Activated naive CD4-positive, alpha-beta T cell treated with anti-CD3 and anti-CD28 coated beads, Interleukin-2, amount 10 ng/mL, durations not matched to agents 7 days and 5 days (primary cell): Measurements from ENCODE around the gene TMEM37.
A peak's percentile ranks its signal among the peaks of the same experiment; 100 is the strongest.

Experiments
- CTCF ChIA-PET: fragments of 350-600 bp; sonication (Branson Sonifier 250); formaldehyde crosslinking; loops from one replicate; lab custom pipeline; 2021; ENCODE audit warnings: antibody characterized with exemption; lab: Charles Lee
- DNase-seq: peaks from one replicate; pipeline ENCODE4 v3.0.0-alpha.2; 2020
- H3K27ac Mint-ChIP-seq: one replicate; pipeline ENCODE4 v1.8.0; 2021; ENCODE audit warnings: mild to moderate bottlenecking, moderate library complexity, mixed read lengths
- H3K27me3 Mint-ChIP-seq: one replicate; pipeline ENCODE4 v1.8.0; 2021; ENCODE audit warnings: mild to moderate bottlenecking, mixed read lengths
- H3K36me3 Mint-ChIP-seq: one replicate; pipeline ENCODE4 v1.8.0; 2021; ENCODE audit warnings: mixed read lengths
- H3K4me1 Mint-ChIP-seq: one replicate; pipeline ENCODE4 v1.8.0; 2021; ENCODE audit warnings: mixed read lengths
- H3K4me3 Mint-ChIP-seq: one replicate; pipeline ENCODE4 v1.8.0; 2021; ENCODE audit warnings: mild to moderate bottlenecking, moderate library complexity, mixed read lengths
- H3K9me3 Mint-ChIP-seq: one replicate; pipeline ENCODE4 v1.8.0; 2021; ENCODE audit warnings: mixed read lengths

The TMEM37 gene

DNA sequence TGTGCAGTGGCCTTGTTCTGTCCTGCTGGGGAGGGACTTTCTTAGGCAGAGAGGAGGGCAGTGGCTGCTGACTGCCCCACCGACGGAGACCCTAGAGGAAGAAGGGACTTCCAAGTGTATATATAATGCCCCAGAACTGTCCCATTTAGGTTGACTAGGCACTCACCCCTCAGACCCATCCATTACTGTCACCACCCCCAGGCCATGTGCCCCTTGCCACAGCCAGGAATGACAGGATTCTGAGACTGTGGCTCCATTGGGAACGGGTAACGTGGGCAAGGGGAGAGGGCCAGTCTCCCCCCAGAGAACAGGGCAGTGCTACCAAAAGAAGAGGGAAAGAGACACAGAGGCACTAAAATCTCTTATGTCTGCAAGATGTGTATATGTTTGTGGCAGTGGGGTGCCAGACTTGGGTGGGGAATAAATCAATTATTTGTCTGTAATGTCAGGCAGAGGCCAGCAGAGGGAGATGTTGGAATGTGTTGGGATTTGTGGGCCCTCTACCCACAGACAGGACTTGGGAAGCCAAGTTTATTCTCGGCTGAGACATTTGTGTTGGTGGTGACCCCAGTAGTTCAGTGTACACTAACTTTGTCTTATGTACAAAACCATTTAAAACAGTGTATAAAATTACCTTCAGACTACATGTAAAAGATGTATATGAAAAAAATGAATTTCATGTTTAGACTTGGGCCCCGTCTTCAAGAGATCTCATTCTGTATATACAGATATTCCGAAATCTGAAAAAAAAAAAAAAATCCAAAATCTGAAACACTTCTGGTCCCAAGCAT lies 24.0 kb upstream of the TMEM37 start:
- Mint-ChIP-seq H3K4me1 (no peaks in the 10 kb centered on the region), H3K27ac (no peak overlapping the region), H3K36me3 (no peaks in the 10 kb centered on the region), H3K9me3 (no peaks in the 10 kb centered on the region), H3K4me3 (no peak overlapping the region), H3K27me3 (no peaks in the 10 kb centered on the region)
- CTCF ChIA-PET, result interaction anchor here (0.6 to 3.9 kb wide), 6 partner anchors 9 to 482 kb away, joined by 3 to 38 read pairs (median 4); no protein-coding TSS in a partner anchor
- peak; percentile 36 for DNase-seq

DNA sequence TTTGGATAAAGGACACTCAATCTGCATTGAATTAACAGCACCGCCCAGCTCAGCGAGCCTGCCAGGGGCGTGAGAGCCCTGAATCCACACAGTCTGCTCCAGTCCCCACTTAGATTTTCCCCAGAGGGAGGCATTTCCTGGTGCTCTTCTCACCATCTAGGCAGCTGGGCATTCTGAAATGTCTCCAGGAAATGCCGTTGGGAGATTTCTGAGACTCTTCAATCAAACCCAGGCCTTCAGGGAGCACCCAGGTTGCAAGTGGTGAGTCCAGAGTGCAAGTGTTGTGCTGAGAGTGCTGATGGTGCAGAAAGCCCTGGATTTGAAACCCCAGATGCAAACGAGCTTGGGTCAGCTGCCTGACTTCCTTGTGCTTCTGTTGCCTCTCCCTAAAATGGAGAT lies 23.4 kb upstream of the TMEM37 start:
- no peaks in the 10 kb centered on the region for H3K4me1 Mint-ChIP-seq
- no peak for DNase-seq
- no peak overlapping the region for H3K4me3 Mint-ChIP-seq
- no peaks in the 10 kb centered on the region for H3K9me3 Mint-ChIP-seq
- no peaks in the 10 kb centered on the region for H3K36me3 Mint-ChIP-seq
- CTCF ChIA-PET, result interaction anchor here (0.6 to 3.9 kb wide), 4 partner anchors 69 to 483 kb away, joined by 3 to 38 read pairs (median 4); no protein-coding TSS in a partner anchor
- H3K27ac Mint-ChIP-seq, result no peak overlapping the region
- H3K27me3 Mint-ChIP-seq, result no peaks in the 10 kb centered on the region

DNA sequence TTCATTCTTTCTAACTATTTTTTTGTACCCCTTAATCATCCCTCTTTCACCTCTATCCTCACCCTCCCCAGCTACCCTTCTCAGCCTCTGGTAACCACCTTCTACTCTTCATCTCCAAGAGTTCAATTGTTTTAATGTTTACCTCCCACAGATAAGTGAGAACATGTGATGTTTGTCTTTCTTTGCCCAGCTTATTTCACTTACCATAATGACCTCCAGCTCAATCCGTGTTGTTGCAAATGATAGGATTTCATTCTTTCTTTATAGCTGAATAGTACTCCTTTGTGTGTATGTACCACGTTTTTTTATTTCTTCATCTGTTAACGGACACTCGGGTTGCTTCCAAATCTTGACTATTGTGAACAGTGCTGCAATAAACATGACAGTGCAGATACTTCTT lies 22.1 kb upstream of the TMEM37 start:
- Mint-ChIP-seq H3K4me1 (no peaks in the 10 kb centered on the region), H3K4me3 (no peak overlapping the region), H3K36me3 (no peaks in the 10 kb centered on the region), H3K27ac (no peak overlapping the region), H3K27me3 (no peaks in the 10 kb centered on the region), H3K9me3 (no peaks in the 10 kb centered on the region)
- CTCF ChIA-PET, result interaction anchor here (1.4 to 3.9 kb wide), 2 partner anchors 9 to 67 kb away, joined by 5 to 38 read pairs; no protein-coding TSS in a partner anchor
- no peak for DNase-seq

DNA sequence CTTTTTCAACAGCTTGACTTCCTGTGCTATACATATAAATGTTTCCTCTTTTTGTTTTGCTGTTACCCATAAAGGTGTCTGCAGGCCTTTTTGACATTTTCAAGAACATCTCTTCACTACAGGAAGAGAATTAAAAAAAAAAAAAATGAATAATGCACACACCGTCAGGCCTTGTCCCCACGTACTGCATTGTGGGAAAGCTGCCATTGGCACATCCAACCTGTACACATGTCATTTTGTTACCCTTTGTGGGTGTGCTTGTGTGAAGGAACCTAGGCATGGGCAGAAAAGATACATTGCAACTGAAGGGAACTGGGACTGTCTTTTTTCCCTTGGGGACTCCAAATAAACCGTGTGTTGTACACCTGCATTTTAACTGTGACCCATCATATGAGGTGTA lies 16.8 kb upstream of the TMEM37 start:
- peaks cover 7% of the 10 kb centered on the region for H3K27me3 Mint-ChIP-seq
- H3K36me3 Mint-ChIP-seq, result no peaks in the 10 kb centered on the region
- no peaks in the 10 kb centered on the region for H3K9me3 Mint-ChIP-seq
- no peak overlapping the region for H3K27ac Mint-ChIP-seq
- CTCF ChIA-PET, result interaction anchor here (1.1 kb wide), 1 partner anchor 62 kb away, joined by 3 read pairs; no protein-coding TSS in a partner anchor
- H3K4me1 Mint-ChIP-seq, result peaks cover 4% of the 10 kb centered on the region
- no peak for DNase-seq
- no peak overlapping the region for H3K4me3 Mint-ChIP-seq

DNA sequence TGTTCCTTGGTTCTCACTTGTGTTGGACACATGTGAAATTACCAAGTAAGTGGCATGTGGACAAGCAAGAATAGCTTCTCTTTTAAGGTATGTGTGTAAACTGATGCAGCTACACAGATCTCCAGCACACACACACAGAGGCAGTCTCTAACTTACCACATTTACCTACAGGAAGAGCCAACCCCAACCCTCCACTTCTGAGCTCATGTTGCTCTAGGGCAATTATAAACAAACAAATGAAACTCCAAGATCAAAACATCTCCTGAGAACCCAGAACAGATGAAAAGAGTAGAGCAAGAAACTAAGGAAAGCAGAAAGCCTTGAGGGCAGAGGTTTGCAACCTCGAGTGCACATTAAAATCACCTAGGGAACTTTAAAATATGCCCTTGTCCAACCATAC lies 16.0 kb upstream of the TMEM37 start:
- Mint-ChIP-seq H3K9me3 (no peaks in the 10 kb centered on the region), H3K4me1 (peaks cover 4% of the 10 kb centered on the region), H3K27me3 (peaks cover 7% of the 10 kb centered on the region), H3K36me3 (no peaks in the 10 kb centered on the region), H3K4me3 (no peak overlapping the region), H3K27ac (no peak overlapping the region)
- CTCF ChIA-PET, result interaction anchor here (0.6 to 1.1 kb wide), 2 partner anchors 61 to 1783 kb away, joined by 3 to 4 read pairs; no protein-coding TSS in a partner anchor
- DNase-seq, result no peak

DNA sequence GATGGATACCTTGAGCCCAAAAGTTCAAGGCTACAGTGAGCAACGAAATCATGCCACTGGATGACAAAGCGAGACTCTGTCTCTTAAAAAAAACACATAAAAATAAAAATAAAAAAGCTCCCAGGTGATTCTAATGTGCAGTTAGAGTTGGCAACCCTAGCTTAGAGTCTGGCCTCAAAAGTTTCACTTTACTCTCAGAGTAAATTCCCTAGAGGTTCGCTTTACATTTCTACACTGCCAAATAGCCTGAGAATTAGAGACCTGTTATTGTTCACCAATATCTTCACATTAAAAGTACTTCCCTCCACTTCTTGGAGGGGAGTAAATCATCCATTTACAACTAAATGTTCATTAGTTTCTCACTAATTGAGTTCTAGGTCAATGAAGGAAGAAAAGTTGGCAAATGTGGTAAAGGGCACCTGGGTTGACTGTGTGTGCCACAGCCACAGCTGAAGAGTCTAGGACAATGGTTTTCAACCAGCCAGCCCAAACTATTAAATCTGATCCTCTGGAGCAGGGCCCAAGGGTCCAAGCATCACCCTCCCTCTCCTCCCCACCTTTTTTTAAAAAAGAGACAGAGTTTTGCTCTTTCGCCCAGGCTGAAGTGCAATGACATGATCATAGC lies 15.2 kb upstream of the TMEM37 start:
- CTCF ChIA-PET, result no interaction called here
- Mint-ChIP-seq H3K9me3 (no peaks in the 10 kb centered on the region), H3K27ac (no peak overlapping the region), H3K4me1 (peaks cover 4% of the 10 kb centered on the region), H3K36me3 (no peaks in the 10 kb centered on the region), H3K27me3 (peaks cover 14% of the 10 kb centered on the region), H3K4me3 (no peak overlapping the region)
- DNase-seq, result no peak

DNA sequence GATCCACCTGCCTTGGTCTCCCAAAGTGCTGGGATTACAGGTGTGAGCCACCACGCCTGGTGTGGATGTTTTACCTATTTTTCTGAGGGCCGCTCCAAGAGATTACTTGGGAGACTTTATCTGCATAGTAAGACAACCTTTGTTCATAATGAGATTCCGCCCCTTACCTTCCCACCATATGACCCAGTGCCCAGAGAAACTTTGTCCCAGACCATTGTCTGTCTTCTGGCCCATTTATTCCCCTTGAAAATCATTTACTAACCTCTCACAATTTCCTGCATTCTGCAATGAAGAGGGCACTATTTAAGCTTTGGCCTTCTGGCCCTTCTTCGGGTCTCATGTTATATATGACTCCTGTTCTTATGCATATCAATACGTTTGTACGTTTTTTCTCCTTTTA lies 13.7 kb upstream of the TMEM37 start:
- Mint-ChIP-seq H3K27ac (no peak overlapping the region), H3K9me3 (no peaks in the 10 kb centered on the region), H3K4me3 (no peak overlapping the region), H3K27me3 (peaks cover 27% of the 10 kb centered on the region), H3K36me3 (no peaks in the 10 kb centered on the region), H3K4me1 (peaks cover 4% of the 10 kb centered on the region)
- CTCF ChIA-PET, result no interaction called here
- DNase-seq, result no peak

DNA sequence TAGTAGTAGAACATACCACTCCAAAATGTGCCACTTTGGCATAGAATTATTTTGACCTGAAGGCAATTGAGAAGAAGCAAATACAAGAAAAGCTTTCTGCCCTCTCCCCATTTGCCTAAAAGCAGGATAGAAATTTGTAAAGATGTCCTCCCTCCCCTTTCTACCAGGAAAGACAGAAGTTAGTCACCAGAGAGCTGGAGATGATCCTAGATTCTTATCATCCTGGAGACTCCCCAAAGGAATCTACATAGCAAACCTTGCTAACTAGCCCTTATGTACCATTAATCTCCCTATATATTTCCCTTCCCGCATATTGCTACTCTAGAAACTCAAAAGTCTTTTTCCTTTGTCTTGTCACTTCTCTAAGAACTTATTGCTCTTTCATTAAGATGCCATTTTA lies 12.6 kb upstream of the TMEM37 start:
- H3K4me1 Mint-ChIP-seq, result peaks cover 4% of the 10 kb centered on the region
- H3K9me3 Mint-ChIP-seq, result no peaks in the 10 kb centered on the region
- H3K27me3 Mint-ChIP-seq, result peaks cover 32% of the 10 kb centered on the region
- CTCF ChIA-PET, result no interaction called here
- H3K36me3 Mint-ChIP-seq, result no peaks in the 10 kb centered on the region
- no peak overlapping the region for H3K27ac Mint-ChIP-seq
- no peak overlapping the region for H3K4me3 Mint-ChIP-seq
- DNase-seq, result no peak

DNA sequence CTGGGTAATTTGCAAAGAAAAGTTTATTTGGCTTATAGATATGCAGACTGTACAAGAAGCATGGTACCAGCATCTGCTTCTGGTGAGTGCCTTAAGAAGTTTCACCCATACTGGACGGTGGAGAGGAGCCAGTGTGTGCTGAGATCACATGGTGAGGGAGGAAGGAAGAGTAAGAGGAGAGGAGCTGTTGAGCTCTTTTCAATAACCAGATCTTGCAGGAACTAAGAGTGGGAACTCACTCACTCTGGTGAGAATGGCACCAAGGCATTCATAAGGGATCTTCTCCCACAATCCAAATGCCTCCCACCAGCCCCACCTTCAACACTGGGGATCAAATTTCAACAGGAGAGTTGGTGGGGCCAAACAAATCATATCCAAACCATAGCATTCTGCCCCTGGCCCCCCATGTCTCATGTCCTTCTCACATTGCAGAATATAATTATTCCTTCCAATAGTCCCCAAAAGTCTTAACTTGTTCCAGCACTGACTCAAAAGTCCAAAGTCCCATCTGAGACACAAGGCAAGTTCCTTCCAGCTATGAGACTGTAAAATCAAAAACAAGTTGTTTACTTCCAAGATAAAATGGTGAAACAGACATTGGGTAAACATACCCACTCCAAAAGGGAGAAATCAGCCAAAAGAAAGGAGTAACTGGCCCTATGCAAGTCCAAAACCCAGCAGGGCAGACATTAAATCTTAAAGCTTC lies 11.7 kb upstream of the TMEM37 start:
- Mint-ChIP-seq H3K36me3 (no peaks in the 10 kb centered on the region), H3K27ac (no peak overlapping the region), H3K27me3 (peaks cover 41% of the 10 kb centered on the region), H3K4me1 (peaks cover 4% of the 10 kb centered on the region), H3K9me3 (no peaks in the 10 kb centered on the region), H3K4me3 (no peak overlapping the region)
- CTCF ChIA-PET, result no interaction called here
- DNase-seq, result no peak

DNA sequence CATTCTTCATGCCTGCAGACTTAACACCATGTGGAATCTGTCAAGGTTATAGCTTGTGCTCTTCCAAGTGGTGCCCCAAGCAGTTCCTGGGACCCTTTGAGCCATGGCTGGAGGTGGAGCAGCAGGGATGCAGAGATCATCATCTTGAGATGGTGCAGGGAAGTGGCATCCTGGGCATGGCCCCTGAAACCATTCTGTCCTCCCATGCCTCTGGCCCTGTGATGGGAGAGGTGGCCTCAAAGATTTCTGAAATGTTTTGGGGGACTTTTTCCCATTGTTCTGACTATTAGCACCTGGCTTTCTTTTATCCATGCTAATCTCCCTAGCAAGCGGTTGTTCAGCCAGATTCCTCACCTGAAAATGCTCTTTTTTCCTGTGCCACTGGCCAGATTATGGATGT lies 10.3 kb upstream of the TMEM37 start:
- Mint-ChIP-seq H3K4me3 (no peak overlapping the region), H3K4me1 (no peaks in the 10 kb centered on the region), H3K9me3 (no peaks in the 10 kb centered on the region), H3K27ac (no peak overlapping the region), H3K27me3 (peaks cover 47% of the 10 kb centered on the region), H3K36me3 (no peaks in the 10 kb centered on the region)
- no peak for DNase-seq
- CTCF ChIA-PET, result no interaction called here

DNA sequence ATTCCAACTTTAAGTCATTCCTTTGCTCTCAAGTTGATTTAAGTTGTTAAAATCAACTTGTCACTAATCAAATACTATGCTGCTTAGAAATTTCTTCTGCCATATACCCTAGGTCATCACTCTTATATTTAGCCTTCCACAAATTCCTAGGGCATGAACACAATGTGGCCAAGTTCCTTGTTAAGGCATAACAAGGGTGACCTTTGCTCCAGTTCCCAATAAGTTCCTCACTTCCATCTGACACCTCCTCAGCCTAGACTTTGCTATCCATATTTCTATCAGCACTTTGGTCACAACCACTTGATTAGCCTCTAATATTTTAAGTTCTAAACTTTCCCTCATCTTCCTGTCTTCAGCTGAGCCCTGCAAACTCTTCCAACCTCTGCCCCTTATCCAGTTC lies 9.9 kb upstream of the TMEM37 start:
- H3K27ac Mint-ChIP-seq, result no peak overlapping the region
- H3K27me3 Mint-ChIP-seq, result peaks cover 47% of the 10 kb centered on the region
- no peaks in the 10 kb centered on the region for H3K4me1 Mint-ChIP-seq
- CTCF ChIA-PET, result no interaction called here
- H3K36me3 Mint-ChIP-seq, result no peaks in the 10 kb centered on the region
- H3K9me3 Mint-ChIP-seq, result no peaks in the 10 kb centered on the region
- DNase-seq, result no peak
- no peak overlapping the region for H3K4me3 Mint-ChIP-seq

DNA sequence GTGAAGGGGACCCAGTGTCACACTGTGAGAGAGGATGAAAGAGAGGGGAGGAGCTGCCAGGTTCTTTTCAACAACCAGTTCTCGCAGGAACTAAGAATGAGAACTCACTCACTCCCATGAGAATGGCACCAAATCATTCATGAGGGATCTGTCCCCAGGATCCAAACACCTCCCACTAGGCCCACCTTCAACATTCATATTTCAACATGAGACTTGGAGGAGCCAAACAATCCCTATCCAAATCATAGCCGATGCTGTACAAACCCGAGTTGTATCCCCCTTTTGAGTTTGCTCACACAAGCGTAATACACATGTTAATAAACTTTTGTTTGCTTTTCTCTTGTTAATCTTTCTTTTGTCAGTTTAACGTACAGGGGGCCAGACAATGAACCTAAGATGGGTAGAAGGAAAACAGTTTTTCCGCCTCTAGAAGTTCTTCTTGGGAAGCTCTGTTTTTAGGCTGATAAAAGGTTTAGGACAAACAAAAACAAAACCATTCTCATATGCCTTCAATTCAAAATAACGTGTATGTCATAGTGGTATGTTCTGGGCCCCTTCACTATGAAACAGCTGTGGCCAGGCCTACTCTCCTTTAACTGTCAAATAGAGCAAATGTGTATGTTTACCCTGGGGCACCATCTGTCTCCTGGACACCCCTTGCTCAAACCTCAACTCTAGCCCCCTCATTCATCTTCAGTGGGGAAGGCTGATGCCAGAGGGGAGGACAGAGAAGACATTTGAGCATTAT lies 9.1 kb upstream of the TMEM37 start:
- no peak overlapping the region for H3K4me3 Mint-ChIP-seq
- no peak for DNase-seq
- H3K27me3 Mint-ChIP-seq, result peaks cover 52% of the 10 kb centered on the region
- H3K27ac Mint-ChIP-seq, result no peak overlapping the region
- no peaks in the 10 kb centered on the region for H3K36me3 Mint-ChIP-seq
- H3K9me3 Mint-ChIP-seq, result no peaks in the 10 kb centered on the region
- no peaks in the 10 kb centered on the region for H3K4me1 Mint-ChIP-seq
- CTCF ChIA-PET, result no interaction called here

DNA sequence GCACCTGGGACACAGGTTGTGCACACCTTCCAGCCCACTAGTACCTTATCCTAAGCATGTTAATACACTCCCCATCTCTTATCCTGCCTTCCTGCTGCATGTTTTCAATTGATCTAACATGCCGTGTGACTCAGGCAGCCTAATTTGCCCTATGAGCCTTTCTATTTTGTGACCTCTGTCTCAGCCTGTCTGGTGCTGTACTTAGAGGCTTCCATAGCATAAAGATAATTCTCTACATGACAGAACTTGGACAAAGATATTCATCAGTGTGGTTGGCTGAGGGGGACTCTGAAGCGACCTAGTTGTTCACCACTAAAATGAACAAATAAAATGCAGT lies 8.6 kb upstream of the TMEM37 start:
- no peaks in the 10 kb centered on the region for H3K36me3 Mint-ChIP-seq
- no peaks in the 10 kb centered on the region for H3K9me3 Mint-ChIP-seq
- no peaks in the 10 kb centered on the region for H3K4me1 Mint-ChIP-seq
- CTCF ChIA-PET, result no interaction called here
- no peak overlapping the region for H3K4me3 Mint-ChIP-seq
- H3K27me3 Mint-ChIP-seq, result peaks cover 58% of the 10 kb centered on the region
- DNase-seq, result no peak
- H3K27ac Mint-ChIP-seq, result no peak overlapping the region

DNA sequence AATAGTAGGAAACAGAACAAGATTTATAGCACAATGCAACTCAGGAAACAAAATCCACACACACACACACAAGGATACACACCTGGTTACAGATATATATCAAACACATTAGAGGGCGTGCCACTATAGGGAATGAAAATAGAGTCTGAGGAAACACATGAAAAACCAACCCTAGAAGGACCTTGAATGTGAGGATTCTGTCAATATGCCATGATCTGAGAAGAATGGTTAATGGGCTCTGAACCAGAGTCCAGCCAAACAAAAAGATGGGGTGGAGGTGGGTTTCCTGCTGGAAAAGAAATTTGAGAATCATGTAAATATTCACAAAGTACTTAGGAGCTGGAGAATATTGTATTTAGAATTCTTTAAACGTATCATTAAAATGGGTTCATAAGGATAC lies 7.8 kb upstream of the TMEM37 start:
- CTCF ChIA-PET, result no interaction called here
- no peaks in the 10 kb centered on the region for H3K9me3 Mint-ChIP-seq
- DNase-seq, result no peak
- H3K4me1 Mint-ChIP-seq, result no peaks in the 10 kb centered on the region
- no peaks in the 10 kb centered on the region for H3K36me3 Mint-ChIP-seq
- no peak overlapping the region for H3K4me3 Mint-ChIP-seq
- H3K27me3 Mint-ChIP-seq, result peaks cover 65% of the 10 kb centered on the region
- H3K27ac Mint-ChIP-seq, result no peak overlapping the region
